Mesothelial cell of epicardium (in vitro differentiated cells): Measurements from ENCODE around the gene FADD. TPM values are rescaled to one million over a fixed set of nuclear protein-coding genes. Genes with fewer than 3 reads are reported as not detected.

ENCODE experiments used
- DNase-seq, 2 experiments: peaks; one replicate each; pipeline ENCODE4 v3.0.0; 2021; ENCODE audit warnings: low spot score in 2 of 2; ENCODE audit not compliant: unreplicated experiment in 2 of 2
- H3K27ac Mint-ChIP-seq: 2 replicates; pipeline ENCODE4 v1.8.0; 2021; ENCODE audit warnings: mixed read lengths
- H3K27me3 Mint-ChIP-seq: 2 replicates; pipeline ENCODE4 v1.8.0; 2021; ENCODE audit warnings: low read depth, mixed read lengths
- H3K36me3 Mint-ChIP-seq: 2 replicates; pipeline ENCODE4 v1.8.0; 2021; ENCODE audit warnings: mixed read lengths
- H3K4me1 Mint-ChIP-seq: 2 replicates; pipeline ENCODE4 v1.8.0; 2021; ENCODE audit warnings: mixed read lengths
- H3K4me3 Mint-ChIP-seq: 2 replicates; pipeline ENCODE4 v1.8.0; 2021; ENCODE audit warnings: mild to moderate bottlenecking, moderate library complexity, mixed read lengths
- H3K9me3 Mint-ChIP-seq: 2 replicates; pipeline ENCODE4 v1.8.0; 2021; ENCODE audit warnings: mixed read lengths
- total RNA-seq: library from RNA; stranded (reverse); gene quantifications from 3 replicates; pipeline ENCODE4 v1.2.1, GENCODE V29; 2021
- TF ChIP-seq, protein P1 (sequence below): fragments of 200-600 bp; sonication (generic); IDR thresholded peaks from one replicate; pipeline ENCODE4 v1.5.0; 2021; ENCODE audit warnings: antibody characterized with exemption; ENCODE audit not compliant: unreplicated experiment

Gene FADD
- total RNA-seq, 1 donor from 2014 or later = 20.9 TPM

- Mint-ChIP-seq H3K36me3 (peaks cover 23% of the 10 kb centered on the region), H3K27me3 (no peaks in the 10 kb centered on the region), H3K27ac (no peak overlapping the region), H3K9me3 (no peaks in the 10 kb centered on the region), H3K4me1 (peaks cover 21% of the 10 kb centered on the region), H3K4me3 (no peak overlapping the region)
- TF ChIP-seq, protein P1, sequence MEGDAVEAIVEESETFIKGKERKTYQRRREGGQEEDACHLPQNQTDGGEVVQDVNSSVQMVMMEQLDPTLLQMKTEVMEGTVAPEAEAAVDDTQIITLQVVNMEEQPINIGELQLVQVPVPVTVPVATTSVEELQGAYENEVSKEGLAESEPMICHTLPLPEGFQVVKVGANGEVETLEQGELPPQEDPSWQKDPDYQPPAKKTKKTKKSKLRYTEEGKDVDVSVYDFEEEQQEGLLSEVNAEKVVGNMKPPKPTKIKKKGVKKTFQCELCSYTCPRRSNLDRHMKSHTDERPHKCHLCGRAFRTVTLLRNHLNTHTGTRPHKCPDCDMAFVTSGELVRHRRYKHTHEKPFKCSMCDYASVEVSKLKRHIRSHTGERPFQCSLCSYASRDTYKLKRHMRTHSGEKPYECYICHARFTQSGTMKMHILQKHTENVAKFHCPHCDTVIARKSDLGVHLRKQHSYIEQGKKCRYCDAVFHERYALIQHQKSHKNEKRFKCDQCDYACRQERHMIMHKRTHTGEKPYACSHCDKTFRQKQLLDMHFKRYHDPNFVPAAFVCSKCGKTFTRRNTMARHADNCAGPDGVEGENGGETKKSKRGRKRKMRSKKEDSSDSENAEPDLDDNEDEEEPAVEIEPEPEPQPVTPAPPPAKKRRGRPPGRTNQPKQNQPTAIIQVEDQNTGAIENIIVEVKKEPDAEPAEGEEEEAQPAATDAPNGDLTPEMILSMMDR = no peak
- no peak for DNase-seq
Measured at GRCh38 chr11:70206982-70207376, 3.9 kb downstream of the FADD start.

GRCh38 chr11:70207531-70208131, 4.5 kb downstream of the FADD start:
- Mint-ChIP-seq H3K9me3 (no peaks in the 10 kb centered on the region), H3K4me1 (peaks cover 21% of the 10 kb centered on the region), H3K36me3 (peaks cover 23% of the 10 kb centered on the region), H3K27me3 (no peaks in the 10 kb centered on the region), H3K27ac (no peak overlapping the region), H3K4me3 (no peak overlapping the region)
- DNase-seq = no peak
- TF ChIP-seq, protein P1 = no peak

DNA sequence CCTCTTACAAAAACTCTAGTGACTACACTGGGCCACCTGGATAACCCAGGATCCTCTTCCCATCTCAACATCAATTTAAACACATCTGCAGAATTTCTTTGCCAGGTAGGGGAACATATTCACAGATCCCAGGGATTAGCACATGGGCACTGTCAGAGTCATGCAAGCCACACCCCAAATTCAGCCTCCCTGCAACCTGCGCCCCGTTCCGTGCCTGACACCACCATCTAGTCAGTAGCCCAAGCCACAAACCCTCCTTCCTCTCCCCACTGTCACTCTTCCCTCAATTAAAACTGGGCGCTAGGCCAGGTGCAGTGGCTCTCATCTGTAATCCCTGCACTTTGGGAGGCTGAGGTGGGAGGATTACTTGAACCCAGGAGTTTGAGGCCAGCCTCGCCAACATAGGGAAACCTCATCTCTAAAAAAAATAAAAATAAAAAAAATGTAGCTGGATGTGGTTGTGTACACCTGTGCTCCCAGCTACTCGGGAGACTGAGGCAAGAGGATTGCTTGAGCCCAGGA, 6.4 kb downstream of the FADD start:
- TF ChIP-seq, protein P1 = no peak
- DNase-seq = no peak
- H3K27me3 Mint-ChIP-seq = no peaks in the 10 kb centered on the region
- peaks cover 10% of the 10 kb centered on the region for H3K4me1 Mint-ChIP-seq
- H3K36me3 Mint-ChIP-seq = peaks cover 23% of the 10 kb centered on the region
- no peak overlapping the region for H3K4me3 Mint-ChIP-seq
- H3K9me3 Mint-ChIP-seq = no peaks in the 10 kb centered on the region
- no peak overlapping the region for H3K27ac Mint-ChIP-seq

GRCh38 chr11:70210051-70210501, 7.0 kb downstream of the FADD start:
- DNase-seq = no peak
- H3K4me1 Mint-ChIP-seq = peaks cover 4% of the 10 kb centered on the region
- TF ChIP-seq, protein P1 = no peak
- no peaks in the 10 kb centered on the region for H3K27me3 Mint-ChIP-seq
- no peak overlapping the region for H3K27ac Mint-ChIP-seq
- H3K36me3 Mint-ChIP-seq = peaks cover 23% of the 10 kb centered on the region
- no peaks in the 10 kb centered on the region for H3K9me3 Mint-ChIP-seq
- no peak overlapping the region for H3K4me3 Mint-ChIP-seq

DNA sequence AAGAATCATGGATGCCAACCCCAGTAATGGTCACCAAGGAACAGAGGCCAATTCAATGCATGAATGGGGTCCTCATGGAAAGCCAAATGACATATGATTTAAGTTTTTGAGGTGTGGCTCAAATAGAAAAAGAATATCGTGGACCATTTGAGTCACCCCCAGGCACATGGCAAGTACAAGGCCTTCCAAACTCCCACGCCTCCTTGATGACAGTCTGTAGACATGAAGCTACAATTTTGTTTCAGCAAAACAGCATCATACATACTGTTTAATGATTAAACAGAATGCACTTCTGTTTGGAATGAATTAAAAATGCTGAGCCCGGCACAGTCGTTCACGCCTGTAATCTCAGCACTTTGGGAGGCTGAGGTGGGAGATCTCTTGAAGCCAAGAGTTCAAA, 7.4 kb downstream of the FADD start:
- peaks cover 23% of the 10 kb centered on the region for H3K36me3 Mint-ChIP-seq
- TF ChIP-seq, protein P1 = no peak
- no peak overlapping the region for H3K4me3 Mint-ChIP-seq
- H3K27ac Mint-ChIP-seq = no peak overlapping the region
- no peak for DNase-seq
- no peaks in the 10 kb centered on the region for H3K27me3 Mint-ChIP-seq
- H3K4me1 Mint-ChIP-seq = peaks cover under 1% of the 10 kb centered on the region
- H3K9me3 Mint-ChIP-seq = no peaks in the 10 kb centered on the region
